ENCODE measurements around the gene MFN1. TPM values are rescaled to one million over a fixed set of nuclear protein-coding genes. Genes with fewer than 3 reads are reported as not detected.
A peak's percentile ranks its signal among the peaks of the same experiment; 100 is the strongest.

Gene MFN1
- total RNA-seq, 1 donor from 2014 or later: 67.6 TPM

GRCh38 chr3:179415377-179415776, 67.9 kb downstream of the MFN1 start:
- peak; percentile 84 for ATAC-seq (ENCODE audit: poor library complexity)
- intact Hi-C loops (cut with DNase I): no loop called here
- DNase-seq: no peak

- intact Hi-C loops (cut with DNase I): no loop called here
- no peak for DNase-seq
- ATAC-seq (ENCODE audit: poor library complexity): no peak
Measured at GRCh38 chr3:179416681-179417080, 69.2 kb downstream of the MFN1 start.

GRCh38 chr3:179418610-179419009, 71.1 kb downstream of the MFN1 start:
- no peak for ATAC-seq (ENCODE audit: poor library complexity)
- intact Hi-C loops (cut with DNase I): no loop called here

GRCh38 chr3:179421500-179421899, 74.0 kb downstream of the MFN1 start:
- no peak for DNase-seq
- ATAC-seq (ENCODE audit: poor library complexity): peak; percentile 90
- intact Hi-C loops (cut with DNase I): loop anchor here (2.0 kb wide), 1 partner anchor 137 kb away; no protein-coding TSS in a partner anchor

More at GRCh38 chr3:179418610-179419009, 71.1 kb downstream of the MFN1 start:
- DNase-seq: no peak

DNA sequence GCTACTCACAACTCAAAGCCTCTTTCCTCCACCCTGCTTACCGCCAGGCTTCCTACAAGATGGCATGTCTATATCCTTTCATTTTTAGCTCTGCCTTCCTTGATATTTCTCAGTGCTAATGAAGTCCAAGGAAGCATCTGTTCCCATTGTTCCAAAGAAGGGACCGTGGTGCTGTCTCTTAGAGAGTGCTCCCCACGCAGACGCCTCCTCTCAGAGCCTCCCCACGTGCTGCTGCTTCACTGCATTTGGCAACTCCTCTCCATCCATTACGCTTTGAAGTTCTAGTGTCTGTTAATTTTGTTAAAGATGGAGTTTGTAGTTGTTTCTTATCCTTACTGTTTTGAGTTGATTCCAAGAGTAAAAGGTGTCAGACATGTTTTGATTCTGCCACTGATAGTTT, 77.6 kb downstream of the MFN1 start:
- ATAC-seq (ENCODE audit: poor library complexity) (no peak), DNase-seq (no peak)
- intact Hi-C loops (cut with DNase I): no loop called here

- no peak for ATAC-seq (ENCODE audit: poor library complexity)
- no peak for DNase-seq
- intact Hi-C loops (cut with DNase I): no loop called here
Measured at GRCh38 chr3:179428876-179429548, 81.5 kb downstream of the MFN1 start.

DNA sequence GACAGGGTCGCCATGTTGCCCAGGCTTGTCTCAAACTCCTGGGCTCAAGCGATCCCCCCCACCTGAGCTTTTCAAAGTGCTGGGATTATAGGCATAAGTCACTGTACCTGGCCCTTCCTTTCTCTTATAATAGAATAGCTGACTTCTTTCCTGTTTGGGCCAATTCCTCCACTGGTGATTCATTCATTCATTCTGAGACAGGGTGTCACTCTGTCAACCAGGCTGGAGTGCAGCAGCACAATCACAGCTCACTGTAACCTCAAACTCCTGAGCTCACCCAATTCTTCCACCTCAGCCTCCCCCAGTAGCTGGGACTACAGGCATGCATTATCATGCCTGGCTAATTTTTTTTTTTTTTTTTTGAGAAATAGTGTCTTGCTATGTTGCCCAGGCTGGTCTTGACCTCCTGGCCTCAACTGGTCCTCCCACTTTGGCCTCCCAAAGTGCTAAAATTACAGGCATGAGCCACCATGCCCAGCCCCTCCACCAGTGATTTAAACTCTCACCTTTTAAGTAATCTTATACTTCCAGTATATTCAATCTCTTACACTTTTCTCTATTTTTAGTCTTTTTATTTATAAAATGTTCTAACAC, 82.9 kb downstream of the MFN1 start:
- ATAC-seq (ENCODE audit: poor library complexity): no peak
- intact Hi-C loops (cut with DNase I): no loop called here
- DNase-seq: no peak

GRCh38 chr3:179432021-179432420, 84.5 kb downstream of the MFN1 start:
- ATAC-seq (ENCODE audit: poor library complexity) (peak; percentile 28), DNase-seq (no peak)
- intact Hi-C loops (cut with DNase I): no loop called here

GRCh38 chr3:179432451-179432850, 84.9 kb downstream of the MFN1 start:
- intact Hi-C loops (cut with DNase I): no loop called here
- DNase-seq (no peak), ATAC-seq (ENCODE audit: poor library complexity) (no peak)

DNA sequence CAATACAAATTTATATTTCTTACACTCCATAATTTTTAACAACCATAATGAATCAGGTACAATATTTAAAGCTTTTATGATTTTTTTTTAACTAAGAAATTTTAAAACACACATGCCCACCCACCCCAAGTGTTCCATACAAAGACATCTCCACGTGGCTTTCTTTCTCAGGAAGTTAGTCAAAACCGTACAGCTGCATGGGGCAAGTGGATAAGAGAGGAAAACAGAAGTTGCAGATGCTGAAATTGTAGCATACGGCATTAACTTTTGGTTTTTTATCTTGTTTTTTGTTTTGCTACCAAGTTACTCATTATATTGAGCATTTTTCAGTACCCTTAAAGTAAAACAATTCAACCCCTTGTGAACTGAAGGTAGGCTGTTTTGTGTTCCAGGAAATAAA, 89.0 kb downstream of the MFN1 start:
- intact Hi-C loops (cut with DNase I): no loop called here
- no peak for ATAC-seq (ENCODE audit: poor library complexity)
- no peak for DNase-seq

DNA sequence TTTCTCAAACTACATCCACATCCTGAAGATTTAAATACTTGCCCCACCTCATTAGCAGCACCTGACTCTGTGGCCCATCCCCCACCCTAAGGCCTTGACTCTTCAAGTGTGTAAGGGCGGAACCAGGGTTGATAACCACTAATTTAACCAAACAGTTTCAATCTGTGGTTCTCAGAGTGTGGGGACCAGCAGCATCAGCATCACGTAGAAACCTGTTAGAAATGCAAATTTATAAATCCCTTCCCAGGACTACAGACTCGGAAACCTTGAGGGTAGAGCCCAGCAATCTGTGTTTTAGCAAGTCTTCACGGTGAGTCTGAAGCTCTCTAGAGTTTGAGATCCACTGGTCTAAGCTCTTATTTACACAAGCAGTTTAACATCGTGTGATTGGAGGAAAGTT, 91.3 kb downstream of the MFN1 start:
- intact Hi-C loops (cut with DNase I): no loop called here
- no peak for DNase-seq
- ATAC-seq (ENCODE audit: poor library complexity): no peak

Other genes with a start within 250 kb of the MFN1 start
- gene PIK3CA, start 199.4 kb upstream of the MFN1 start, total RNA-seq: 18.1 TPM
- gene KCNMB3, start 96.6 kb upstream of the MFN1 start, total RNA-seq: 0.89 TPM
- gene ZNF639, start 24.7 kb upstream of the MFN1 start, total RNA-seq: 31.1 TPM
- gene GNB4, start 103.8 kb downstream of the MFN1 start, total RNA-seq: 13.6 TPM
- 21.2 TPM for gene ACTL6A, start 215.2 kb downstream of the MFN1 start, total RNA-seq